ENCODE results near the gene MGAT1.
A peak's percentile ranks its signal among the peaks of the same experiment; 100 is the strongest.

Gene MGAT1

GRCh38 chr5:180813420-180813819 lies 10.8 kb upstream of the MGAT1 start:
- no peak overlapping the region for H3K4me2 ChIP-seq (ENCODE audit: insufficient read depth, low read length)
- H3K4me1 ChIP-seq (ENCODE audit: insufficient read depth, low read length): peaks cover 41% of the 10 kb centered on the region
- no peak for DNase-seq

DNA sequence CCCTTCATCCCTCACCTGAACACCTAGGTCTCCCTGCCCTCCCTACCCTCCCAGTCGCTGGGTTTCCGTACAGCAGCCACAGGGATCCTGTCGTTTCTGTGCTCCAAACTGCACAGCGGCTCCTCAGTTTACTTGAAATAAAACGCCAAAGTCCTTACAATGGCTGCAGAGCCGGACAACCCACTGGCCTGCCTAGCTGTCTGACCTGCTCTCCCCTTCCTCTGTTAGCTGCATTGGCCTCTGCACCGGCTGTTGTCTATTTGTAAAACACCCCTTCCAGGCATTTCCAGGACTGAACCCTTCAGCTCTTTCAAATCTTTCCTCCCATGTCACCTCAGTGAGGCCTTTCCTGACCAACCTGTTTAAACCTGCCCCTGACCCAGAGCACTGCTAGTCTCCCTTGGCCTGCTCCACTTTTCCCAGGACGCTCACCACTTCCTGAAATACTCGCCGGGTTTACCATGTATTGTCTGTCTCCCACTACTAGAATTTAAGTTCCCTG lies 9.1 kb upstream of the MGAT1 start:
- Histone ChIP-seq H3K9ac (ENCODE audit: low read depth, low read length) (peak overlapping the region; percentile 96), H3K4me3 (ENCODE audit: low read depth in 1 of 2, low read length in 2 of 2) (peak overlapping the region in 1 of 2 experiments; percentile 74; a peak in 2 of 4 replicates), H3K36me3 (ENCODE audit: insufficient read depth, low read length) (peaks cover 19% of the 10 kb centered on the region), H3K4me1 (ENCODE audit: insufficient read depth, low read length) (peaks cover 52% of the 10 kb centered on the region), H4K20me1 (ENCODE audit: insufficient read depth, low read length) (no peaks in the 10 kb centered on the region), H3K27ac (ENCODE audit: low read length) (0 out of 2 replicates have a peak overlapping the region, but pooled peaks have one; percentile 99), H3K4me2 (ENCODE audit: insufficient read depth, low read length) (peak overlapping the region; percentile 90), H2AFZ (ENCODE audit: low read depth, low read length) (peak overlapping the region; percentile 91; the same call in 1 of the 2 replicates), H3K27me3 (ENCODE audit: insufficient read depth, low read length, poor library complexity) (no peaks in the 10 kb centered on the region), H3K79me2 (ENCODE audit: insufficient read depth, low read length) (peaks cover 37% of the 10 kb centered on the region), H3K9me3 (ENCODE audit: insufficient read depth, low read length, severe bottlenecking) (no peaks in the 10 kb centered on the region)
- DNase-seq (no peak), ATAC-seq (ENCODE audit: insufficient read depth, low read depth) (no peak)
- TF ChIP-seq EZH2 (IDR thresholded peaks at IDR 0.05; ENCODE audit: borderline replicate concordance, low read depth, low read length, severe bottlenecking) (no peak), CTCF (IDR thresholded peaks at IDR 0.05; ENCODE audit: borderline replicate concordance, extremely low read depth, low read length, poor library complexity, severe bottlenecking) (no peak)

More at GRCh38 chr5:180813420-180813819, 10.8 kb upstream of the MGAT1 start:
- Histone ChIP-seq H3K36me3 (ENCODE audit: insufficient read depth, low read length) (peaks cover 4% of the 10 kb centered on the region; the same call in 1 of the 2 replicates), H3K9me3 (ENCODE audit: insufficient read depth, low read length, severe bottlenecking) (no peaks in the 10 kb centered on the region), H3K27ac (ENCODE audit: low read length) (no peak overlapping the region), H3K79me2 (ENCODE audit: insufficient read depth, low read length) (peaks cover 19% of the 10 kb centered on the region), H4K20me1 (ENCODE audit: insufficient read depth, low read length) (no peaks in the 10 kb centered on the region), H2AFZ (ENCODE audit: low read depth, low read length) (no peak overlapping the region), H3K4me3 (ENCODE audit: low read depth in 1 of 2, low read length in 2 of 2) (no peak overlapping the region), H3K27me3 (ENCODE audit: insufficient read depth, low read length, poor library complexity) (no peaks in the 10 kb centered on the region), H3K9ac (ENCODE audit: low read depth, low read length) (no peak overlapping the region)
- TF ChIP-seq CTCF (IDR thresholded peaks at IDR 0.05; ENCODE audit: borderline replicate concordance, extremely low read depth, low read length, poor library complexity, severe bottlenecking) (no peak), EZH2 (IDR thresholded peaks at IDR 0.05; ENCODE audit: borderline replicate concordance, low read depth, low read length, severe bottlenecking) (no peak)
- ATAC-seq (ENCODE audit: insufficient read depth, low read depth): no peak

DNA sequence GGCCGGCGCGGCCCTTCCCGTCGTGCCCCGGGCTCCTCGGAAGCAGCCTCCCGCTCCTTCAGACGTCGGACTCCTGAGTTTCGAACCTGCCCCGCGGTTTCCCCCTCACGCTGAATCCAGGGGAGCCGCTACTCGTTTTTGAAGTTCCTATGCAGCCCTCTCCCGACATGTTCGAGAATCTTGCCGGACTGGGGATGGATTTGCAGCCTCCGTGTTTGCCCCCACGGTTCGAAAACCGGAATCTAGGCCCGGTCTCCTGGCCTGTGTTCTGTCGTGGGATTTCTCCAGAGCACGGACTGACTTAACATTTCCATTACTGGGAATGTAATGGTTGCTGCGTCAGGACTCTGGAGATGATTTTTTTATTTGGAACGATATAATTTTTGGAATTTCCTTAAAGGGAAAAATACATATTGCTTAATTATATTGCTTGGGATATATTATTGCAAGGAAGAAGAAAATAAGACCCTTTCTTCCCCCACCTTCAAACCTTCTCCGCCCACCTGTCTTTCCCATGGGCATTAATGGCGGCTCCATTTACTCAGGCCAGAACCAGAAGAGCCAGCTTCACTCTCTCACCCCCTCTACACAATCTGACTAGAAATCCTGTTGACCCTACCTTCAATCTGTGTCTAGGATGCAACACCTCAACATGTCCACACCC lies 8.5 kb upstream of the MGAT1 start:
- peak overlapping the region; percentile 91 for H2AFZ ChIP-seq (ENCODE audit: low read depth, low read length)
- ATAC-seq (ENCODE audit: insufficient read depth, low read depth) (peak; percentile 48), DNase-seq (peak; percentile 70)
- H3K9ac ChIP-seq (ENCODE audit: low read depth, low read length): peak overlapping the region; percentile 96
- H4K20me1 ChIP-seq (ENCODE audit: insufficient read depth, low read length): no peaks in the 10 kb centered on the region
- H3K4me2 ChIP-seq (ENCODE audit: insufficient read depth, low read length): peak overlapping the region; percentile 90
- no peaks in the 10 kb centered on the region for H3K27me3 ChIP-seq (ENCODE audit: insufficient read depth, low read length, poor library complexity)
- H3K27ac ChIP-seq (ENCODE audit: low read length): peak overlapping the region; percentile 99
- peaks cover 43% of the 10 kb centered on the region for H3K79me2 ChIP-seq (ENCODE audit: insufficient read depth, low read length)
- TF ChIP-seq EZH2 (IDR thresholded peaks at IDR 0.05; ENCODE audit: borderline replicate concordance, low read depth, low read length, severe bottlenecking) (no peak), CTCF (IDR thresholded peaks at IDR 0.05; ENCODE audit: borderline replicate concordance, extremely low read depth, low read length, poor library complexity, severe bottlenecking) (no peak)
- peaks cover 24% of the 10 kb centered on the region for H3K36me3 ChIP-seq (ENCODE audit: insufficient read depth, low read length)
- peaks cover 52% of the 10 kb centered on the region for H3K4me1 ChIP-seq (ENCODE audit: insufficient read depth, low read length)
- H3K4me3 ChIP-seq (ENCODE audit: low read depth in 1 of 2, low read length in 2 of 2): peak overlapping the region; percentile 67 to 74
- H3K9me3 ChIP-seq (ENCODE audit: insufficient read depth, low read length, severe bottlenecking): no peaks in the 10 kb centered on the region
